ENCODE measurements around the gene ZNF747.

The ZNF747 gene

GRCh38 chr16:30510376-30510938 lies 24.2 kb downstream of the ZNF747 start:
- no peak for DNase-seq

- DNase-seq: no peak
These were observed 25.4 kb downstream of the ZNF747 start for GRCh38 chr16:30509081-30509765.

- DNase-seq: no peak
These were observed 31.0 kb downstream of the ZNF747 start for GRCh38 chr16:30503403-30504296.

- no peak for DNase-seq
These were observed 35.4 kb downstream of the ZNF747 start for GRCh38 chr16:30499284-30499683.

GRCh38 chr16:30494709-30495108 lies 39.9 kb downstream of the ZNF747 start:
- peak; percentile 40 for DNase-seq

GRCh38 chr16:30493941-30494488 lies 40.6 kb downstream of the ZNF747 start:
- DNase-seq: no peak

GRCh38 chr16:30491744-30492308 lies 42.8 kb downstream of the ZNF747 start:
- DNase-seq: peak; percentile 21

- DNase-seq: no peak
These were observed 43.4 kb downstream of the ZNF747 start for GRCh38 chr16:30491229-30491628.

- no peak for DNase-seq
These were observed 44.4 kb downstream of the ZNF747 start for GRCh38 chr16:30490210-30490609.

- DNase-seq: peak; percentile 31
These were observed 45.7 kb downstream of the ZNF747 start for GRCh38 chr16:30488764-30489605.

GRCh38 chr16:30485818-30486436 lies 48.7 kb downstream of the ZNF747 start:
- no peak for DNase-seq

- DNase-seq: peak; percentile 20
These were observed 49.8 kb downstream of the ZNF747 start for GRCh38 chr16:30484887-30485286.

GRCh38 chr16:30482366-30482765 lies 52.3 kb downstream of the ZNF747 start:
- DNase-seq: no peak

- no peak for DNase-seq
These were observed 53.3 kb downstream of the ZNF747 start for GRCh38 chr16:30481381-30481780.
